ENCODE results near the gene PLK5.

DNA sequence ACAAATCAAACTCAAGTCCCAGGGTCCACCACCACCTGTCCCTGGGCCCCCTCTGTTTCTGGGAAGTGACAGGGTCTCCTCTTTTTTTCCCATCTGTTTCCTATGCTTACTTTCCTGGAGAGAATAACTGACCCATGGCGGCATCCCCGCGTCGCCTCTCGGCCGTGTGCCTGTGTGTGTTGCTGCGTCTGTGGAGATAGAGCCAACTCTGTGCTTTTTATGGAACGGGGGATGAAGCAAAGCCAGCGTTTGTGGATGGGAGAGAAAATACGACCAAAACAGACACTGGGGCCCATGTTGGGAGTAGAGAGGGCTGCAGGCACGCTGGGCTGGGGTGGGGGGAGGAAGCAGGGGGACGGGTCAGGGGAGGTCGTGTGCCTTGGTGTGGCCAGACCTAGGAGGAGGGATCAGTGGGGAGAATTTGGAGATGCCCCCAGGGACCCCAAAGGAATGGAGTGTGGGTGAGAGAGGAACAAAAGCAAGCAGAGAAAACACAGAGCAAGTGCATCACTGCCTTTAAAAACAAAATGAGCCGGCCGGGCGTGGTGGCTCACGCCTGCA, 16.6 kb downstream of the PLK5 start:
- TF ChIP-seq, protein P1, sequence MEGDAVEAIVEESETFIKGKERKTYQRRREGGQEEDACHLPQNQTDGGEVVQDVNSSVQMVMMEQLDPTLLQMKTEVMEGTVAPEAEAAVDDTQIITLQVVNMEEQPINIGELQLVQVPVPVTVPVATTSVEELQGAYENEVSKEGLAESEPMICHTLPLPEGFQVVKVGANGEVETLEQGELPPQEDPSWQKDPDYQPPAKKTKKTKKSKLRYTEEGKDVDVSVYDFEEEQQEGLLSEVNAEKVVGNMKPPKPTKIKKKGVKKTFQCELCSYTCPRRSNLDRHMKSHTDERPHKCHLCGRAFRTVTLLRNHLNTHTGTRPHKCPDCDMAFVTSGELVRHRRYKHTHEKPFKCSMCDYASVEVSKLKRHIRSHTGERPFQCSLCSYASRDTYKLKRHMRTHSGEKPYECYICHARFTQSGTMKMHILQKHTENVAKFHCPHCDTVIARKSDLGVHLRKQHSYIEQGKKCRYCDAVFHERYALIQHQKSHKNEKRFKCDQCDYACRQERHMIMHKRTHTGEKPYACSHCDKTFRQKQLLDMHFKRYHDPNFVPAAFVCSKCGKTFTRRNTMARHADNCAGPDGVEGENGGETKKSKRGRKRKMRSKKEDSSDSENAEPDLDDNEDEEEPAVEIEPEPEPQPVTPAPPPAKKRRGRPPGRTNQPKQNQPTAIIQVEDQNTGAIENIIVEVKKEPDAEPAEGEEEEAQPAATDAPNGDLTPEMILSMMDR (IDR thresholded peaks at IDR 0.05; ENCODE audit: low read depth, low read length), result no peak
- no peak for TF ChIP-seq POLR2A (IDR thresholded peaks at IDR 0.05; ENCODE audit: extremely low read depth, insufficient read length)

All from NB4 (cell line).